Stimulated activated CD4-positive, alpha-beta T cell treated with anti-CD3 and anti-CD28 coated beads, TNF-alpha, amount 100 ng/mL, for 1 hour (primary cell): ENCODE results near the gene ROS1.
A peak's percentile ranks its signal among the peaks of the same experiment; 100 is the strongest.
"Not testable (repeated sequence)": the region's sequence is repeated elsewhere in the genome, so short reads cannot be mapped to it uniquely, and the experiment has no call there.

Experiments used
- DNase-seq, 3 donors: peaks; one replicate each; pipeline ENCODE4 v3.0.0-alpha.2; 2020; ENCODE audit warnings: low read depth in 3 of 3, low spot score in 1 of 3

The ROS1 gene

DNA sequence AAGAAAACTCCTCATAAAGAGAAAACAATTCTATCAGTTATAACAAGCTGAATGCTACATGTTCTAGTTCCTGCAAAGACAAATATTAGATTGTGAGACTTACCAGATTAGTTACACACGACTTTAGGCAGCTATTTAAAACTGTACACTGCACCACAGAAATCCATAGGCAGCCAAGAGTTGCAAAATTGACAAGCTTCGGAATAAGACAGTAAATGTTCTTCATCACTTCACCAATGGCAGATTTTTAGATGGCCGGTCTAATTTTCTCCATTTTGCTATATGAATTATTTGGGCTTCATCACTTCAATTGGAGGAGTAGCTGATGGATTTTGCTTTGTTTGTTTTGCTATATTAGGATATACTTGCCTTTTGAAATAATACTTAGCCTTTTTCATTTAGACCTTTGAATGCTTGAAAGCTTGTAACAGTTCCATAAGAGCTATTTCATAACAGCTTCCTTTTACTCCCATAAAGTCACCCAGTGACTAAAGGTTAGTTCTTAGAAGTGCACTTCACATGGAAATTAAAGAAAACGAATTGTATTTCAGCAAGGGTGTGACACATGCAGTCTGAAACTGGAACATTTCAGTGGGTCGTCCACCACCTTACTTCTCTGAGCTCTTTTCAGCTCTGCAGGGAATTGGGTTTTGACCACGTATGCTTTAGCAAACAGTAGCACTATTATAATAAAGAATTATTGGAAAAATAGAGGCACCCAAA, at the start of gene ROS1:
Gene ROS1, minus strand, starts transcription at position 512 of the 723 bp plus-strand sequence. Its CDS starts 286 bp downstream, at position 226.
- DNase-seq, result no peak

GRCh38 chr6:117473401-117473800, 47.7 kb upstream of the ROS1 start:
- no peak for DNase-seq

DNA sequence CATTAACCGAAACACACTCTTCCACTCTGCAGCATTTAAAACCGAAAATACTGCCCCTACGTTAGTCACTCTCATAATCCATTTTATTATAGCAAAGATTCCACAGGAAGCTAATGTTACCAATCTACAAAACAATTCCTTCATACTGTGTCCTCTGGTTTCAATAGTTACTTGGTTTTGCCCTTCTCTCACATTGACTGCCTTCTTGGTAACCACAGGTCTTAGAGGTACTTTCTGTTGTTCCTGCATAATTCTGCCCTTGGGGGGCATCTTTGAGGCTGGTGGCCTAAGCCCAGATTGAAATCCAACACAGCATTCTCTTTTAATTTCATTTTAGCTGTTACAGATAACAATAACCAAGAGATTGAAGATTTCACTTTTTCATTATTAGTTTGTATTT, 46.9 kb upstream of the ROS1 start:
- DNase-seq, result no peak

- DNase-seq, result no peak
Measured at GRCh38 chr6:117469791-117470190, 44.0 kb upstream of the ROS1 start.

GRCh38 chr6:117469356-117469755, 43.6 kb upstream of the ROS1 start:
- no peak for DNase-seq

DNA sequence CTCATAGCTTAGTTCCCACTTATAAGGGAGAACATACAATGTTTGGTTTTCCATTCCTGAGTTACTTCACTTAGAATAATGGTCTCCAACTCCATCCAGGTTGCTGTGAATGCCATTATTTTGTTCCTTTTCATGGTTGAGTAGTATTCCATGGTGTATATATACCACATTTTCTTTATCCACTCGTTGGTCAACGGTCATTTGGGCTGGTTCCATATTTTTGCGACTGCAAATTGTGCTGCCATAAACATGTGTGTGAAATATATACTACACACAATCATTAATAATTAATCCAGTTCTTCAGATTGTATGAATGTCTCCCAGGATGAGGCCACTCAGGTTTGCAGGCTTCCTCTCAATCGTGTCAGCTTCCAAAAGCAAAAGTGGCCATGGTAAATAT, 42.8 kb upstream of the ROS1 start:
- not testable (repeated sequence) for DNase-seq

DNA sequence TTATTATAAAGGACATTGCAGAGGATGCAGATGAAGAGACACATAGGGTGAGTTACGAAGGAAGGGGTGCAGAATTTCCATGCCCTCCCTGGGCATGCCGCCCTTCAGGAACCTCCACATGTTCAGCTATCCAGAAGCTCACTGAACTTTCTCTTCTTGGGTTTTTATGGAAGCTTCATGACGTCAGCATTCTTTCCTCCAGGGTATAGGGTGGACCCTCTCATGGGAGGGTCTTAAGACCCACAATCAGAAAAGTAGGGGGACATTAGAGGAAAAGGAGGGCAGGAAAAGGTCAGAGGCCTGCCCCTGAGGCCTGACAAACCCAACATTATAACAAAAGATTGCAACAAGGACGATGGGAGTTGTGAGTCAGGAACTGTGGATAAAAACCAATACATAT, 42.1 kb upstream of the ROS1 start:
- DNase-seq, result no peak

DNA sequence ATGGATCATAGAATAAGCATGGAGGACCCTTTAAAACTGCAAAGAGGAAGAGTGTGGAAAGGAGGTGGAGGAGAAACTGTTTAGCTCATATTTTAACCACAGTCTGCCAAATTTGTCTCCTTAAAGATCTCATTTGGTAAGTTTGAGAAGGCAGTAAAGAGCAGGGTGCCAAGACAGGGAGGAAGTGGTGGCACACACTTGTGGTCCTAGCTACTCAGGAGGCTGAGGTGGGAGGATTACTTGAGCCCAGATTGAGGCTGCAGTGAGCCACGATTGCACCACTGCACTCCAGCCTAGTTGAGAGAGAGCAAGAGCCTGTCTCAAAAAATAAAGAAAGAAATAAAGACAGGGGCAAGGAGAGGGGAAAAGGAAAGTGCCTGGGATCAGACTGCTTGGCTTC, 39.9 kb upstream of the ROS1 start:
- DNase-seq, result no peak

DNA sequence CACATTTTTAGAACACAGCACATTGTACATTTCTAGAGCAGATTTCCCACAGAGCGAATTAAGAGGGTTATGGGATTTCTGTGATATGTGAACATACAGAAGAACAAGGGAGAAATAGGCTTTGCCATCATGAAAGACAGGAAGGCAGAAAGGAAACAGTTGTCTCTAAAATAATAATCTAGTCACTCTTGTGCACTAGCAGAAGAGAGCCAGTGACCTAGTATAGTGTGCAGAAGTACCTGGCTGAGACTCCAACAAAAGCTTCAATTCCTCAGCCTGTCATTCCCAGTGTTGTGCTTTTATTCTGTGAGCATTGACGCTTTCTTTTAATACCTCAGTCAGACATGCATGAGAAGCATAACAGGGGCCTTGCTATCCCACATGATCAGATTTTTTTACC, 39.0 kb upstream of the ROS1 start:
- DNase-seq, result no peak

- no peak for DNase-seq
Measured at GRCh38 chr6:117463762-117464665, 38.3 kb upstream of the ROS1 start.

DNA sequence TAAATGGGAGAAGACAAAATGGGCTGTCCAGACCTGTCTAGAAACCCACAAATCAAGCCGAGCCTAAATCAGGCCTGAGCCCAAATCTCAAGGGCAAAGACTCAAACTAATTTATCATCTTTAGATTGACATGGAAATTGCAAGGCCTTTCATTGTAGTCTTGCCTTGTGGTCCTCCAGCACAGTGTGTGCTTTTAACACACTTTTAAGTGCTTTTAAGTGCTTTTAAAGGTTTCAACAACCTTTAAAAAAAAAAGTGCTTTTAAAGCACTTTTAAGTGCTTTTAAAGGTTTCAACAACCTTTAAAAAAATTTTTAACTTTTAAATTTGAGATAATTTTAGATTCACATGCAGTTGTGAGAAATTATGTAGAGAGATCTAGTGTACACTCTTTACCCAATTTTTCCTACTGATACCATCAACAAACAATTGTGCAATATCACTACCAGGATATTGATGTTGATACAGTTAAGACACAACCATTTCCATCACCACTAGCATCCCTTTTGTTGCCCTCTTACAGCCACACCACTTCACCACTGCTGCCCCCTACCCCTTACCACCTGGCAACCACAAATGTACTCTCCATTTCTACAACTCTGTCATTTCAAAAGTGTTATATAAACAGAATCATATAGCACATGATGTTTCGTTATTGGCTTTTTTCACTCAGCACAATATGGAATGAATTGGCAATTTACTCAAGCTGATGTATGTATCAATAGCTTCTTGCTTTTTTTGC, 33.6 kb upstream of the ROS1 start:
- no peak for DNase-seq

DNA sequence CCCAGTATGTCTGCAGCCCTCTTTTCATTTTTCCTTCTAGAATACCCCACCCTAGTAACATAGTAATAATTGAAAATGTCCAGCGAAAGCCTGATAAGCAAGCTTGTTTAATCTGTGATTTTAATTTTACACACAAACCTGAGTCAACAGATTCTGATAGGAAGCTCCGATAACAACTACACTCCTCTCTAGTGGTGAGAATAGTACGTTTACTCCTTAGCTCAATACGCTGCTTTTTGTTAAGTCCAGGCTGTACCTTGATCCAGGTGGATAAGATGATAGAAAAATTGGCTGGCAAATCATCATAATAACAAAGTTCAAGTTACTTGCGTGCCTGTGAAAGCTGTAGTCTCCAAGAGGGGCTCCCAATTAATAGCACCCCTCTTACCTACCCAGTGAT, 31.3 kb upstream of the ROS1 start:
- DNase-seq, result no peak

DNA sequence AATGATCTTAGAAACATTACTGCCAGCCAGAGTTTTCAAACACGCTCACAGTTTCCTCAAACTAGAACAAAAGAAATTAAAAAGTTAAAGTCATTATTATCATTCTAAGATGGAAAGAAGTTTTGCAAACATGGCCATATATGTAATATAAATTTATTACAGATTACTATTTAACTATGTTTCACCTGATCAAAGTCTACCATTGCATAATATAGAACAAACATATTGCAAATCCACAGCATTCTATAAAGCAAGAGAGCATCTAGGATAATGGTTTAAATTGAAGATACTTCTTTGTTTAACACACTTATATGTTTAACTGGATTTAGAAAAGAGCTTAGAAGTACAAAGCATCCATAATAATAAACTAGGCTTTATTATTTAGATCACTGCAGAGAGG, 30.5 kb upstream of the ROS1 start:
- no peak for DNase-seq

GRCh38 chr6:117451671-117452070, 25.9 kb upstream of the ROS1 start:
- DNase-seq, result no peak

DNA sequence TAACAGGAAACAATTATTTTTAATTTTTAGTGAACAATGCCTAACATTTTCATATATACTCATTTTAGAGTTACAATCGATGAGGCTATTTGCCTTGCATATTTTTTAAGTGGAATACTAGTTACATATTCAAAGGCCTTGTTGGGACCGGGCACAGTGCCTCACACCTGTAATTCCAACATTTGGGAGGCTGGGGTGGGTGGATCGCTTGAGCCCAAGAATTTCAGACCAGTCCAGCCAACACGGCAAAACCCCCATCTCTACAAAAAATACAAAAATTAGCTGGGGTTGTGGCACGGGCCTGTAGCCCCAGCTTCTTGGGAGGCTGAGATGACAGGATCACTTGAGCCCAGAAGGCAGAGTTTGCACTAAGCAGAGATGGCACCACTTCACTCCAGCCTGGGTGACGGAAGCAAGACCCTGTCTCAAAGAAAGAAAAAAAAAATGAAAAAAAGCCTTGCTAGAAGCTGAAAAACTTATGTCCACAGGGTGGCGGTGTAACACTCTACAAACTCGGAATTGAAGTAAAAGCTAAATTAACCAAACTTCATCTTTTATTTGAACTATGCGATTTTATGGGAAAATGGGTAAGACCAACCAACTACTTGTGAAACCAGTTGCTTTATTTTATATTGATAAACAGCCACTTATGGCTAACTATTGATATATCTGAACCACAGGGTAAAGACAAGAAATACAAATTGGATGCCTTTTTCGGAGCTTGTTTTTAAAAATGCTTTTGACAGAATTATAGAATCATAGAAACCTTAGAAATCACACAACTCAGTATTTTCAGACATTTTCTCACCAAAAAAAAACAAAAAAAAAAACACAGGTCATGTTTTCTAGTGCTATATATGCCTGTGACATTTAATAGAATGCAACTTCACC, 24.1 kb upstream of the ROS1 start:
- DNase-seq, result peak in 2 of 3 donors; percentile 17 to 34

- DNase-seq, result no peak
Measured at GRCh38 chr6:117448732-117449485, 23.2 kb upstream of the ROS1 start.

- no peak for DNase-seq
Measured at GRCh38 chr6:117448011-117448410, 22.3 kb upstream of the ROS1 start.

- DNase-seq, result no peak
Measured at GRCh38 chr6:117446861-117447260, 21.1 kb upstream of the ROS1 start.

DNA sequence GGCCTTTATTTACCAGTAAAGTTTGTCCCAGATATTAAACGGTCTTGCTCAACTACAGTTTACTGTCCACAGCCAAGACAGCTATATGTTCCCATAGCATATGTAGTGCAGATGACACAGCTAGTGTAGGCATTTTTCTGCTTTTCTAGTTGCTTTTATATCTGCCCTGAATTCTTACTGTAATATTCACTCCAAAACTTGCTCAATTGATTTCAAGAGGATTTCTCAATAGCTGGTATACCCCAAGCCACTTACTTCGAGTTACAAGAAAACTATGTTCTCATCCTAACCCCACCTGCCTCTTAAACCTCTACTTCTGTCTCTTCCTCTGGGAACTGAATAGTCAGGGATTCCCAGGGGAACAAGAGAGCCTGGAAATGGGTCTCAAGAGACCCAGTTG, 18.9 kb upstream of the ROS1 start:
- DNase-seq, result no peak

GRCh38 chr6:117442313-117442712, 16.6 kb upstream of the ROS1 start:
- DNase-seq, result not testable (repeated sequence)
